H1 (cell line): ENCODE results near the gene CCL4. TPM values are rescaled to one million over a fixed set of nuclear protein-coding genes. Genes with fewer than 3 reads are reported as not detected.

Source experiments
- CTCF ChIA-PET: fragments of 300-600 bp; sonication (Branson Sonifier 250); formaldehyde crosslinking; loops from one replicate; lab custom pipeline; 2021; ENCODE audit not compliant: partially characterized antibody; lab: Charles Lee
- POLR2A ChIA-PET: fragments of 300-600 bp; sonication (Branson Sonifier 250); formaldehyde crosslinking; loops from one replicate; lab custom pipeline; 2021; ENCODE audit warnings: inconsistent platforms; ENCODE audit not compliant: partially characterized antibody; lab: Charles Lee
- DNase-seq, 2 experiments: peaks; one replicate each; pipeline versions ENCODE4 v3.0.0 to v3.0.0-alpha.2; 2010 to 2022; ENCODE audit warnings: low spot score in 2 of 2, low read depth in 1 of 2, mixed read lengths in 1 of 2
- FAIRE-seq: peaks from 2 replicates; lab custom pipeline; 2011; peaks lifted over from hg19 to GRCh38; lab: Jason Lieb, UNC
- H2AFZ ChIP-seq: 2 replicates; pipeline ENCODE4 v1.8.1; 2012; ENCODE audit warnings: low read length, inconsistent platforms
- H2AK5ac ChIP-seq: 2 replicates; pipeline ENCODE4 v1.6.1; 2013; ENCODE audit warnings: low read depth, low read length
- H2BK120ac ChIP-seq: replicated peaks from 2 replicates; pipeline ENCODE3; 2013; ENCODE audit warnings: low read depth, low read length, inconsistent platforms
- H2BK12ac ChIP-seq: 2 replicates; pipeline ENCODE4 v1.6.1; 2013; ENCODE audit warnings: low read depth, low read length
- H2BK15ac ChIP-seq: 2 replicates; pipeline ENCODE4 v1.6.1; 2013; ENCODE audit warnings: low read length
- H2BK20ac ChIP-seq: 2 replicates; pipeline ENCODE4 v1.6.1; 2013; ENCODE audit warnings: low read length
- H2BK5ac ChIP-seq: 2 replicates; pipeline ENCODE4 v1.6.1; 2013; ENCODE audit warnings: low read depth, low read length
- H3K14ac ChIP-seq: 2 replicates; pipeline ENCODE4 v1.6.1; 2013; ENCODE audit warnings: inconsistent platforms; ENCODE audit not compliant: insufficient read length
- H3K18ac ChIP-seq: 2 replicates; pipeline ENCODE4 v1.6.1; 2013; ENCODE audit warnings: low read length; ENCODE audit errors: extremely low read depth
- H3K23ac ChIP-seq: 2 replicates; pipeline ENCODE4 v1.6.1; 2013; ENCODE audit warnings: inconsistent platforms; ENCODE audit not compliant: insufficient read length
- H3K23me2 ChIP-seq: 2 replicates; pipeline ENCODE4 v1.6.1; 2013; ENCODE audit warnings: low read depth, low read length
- H3K27ac ChIP-seq: 2 replicates; pipeline ENCODE4 v1.6.1; 2011; ENCODE audit warnings: low read depth, low read length, inconsistent platforms
- H3K27me3 ChIP-seq, 4 experiments: replicated peaks in 1 of 4; 1 replicate in 1 of 4; 2 replicates in 3 of 4; pipeline versions ENCODE4 v1.6.1 to v1.8.1; 2011 to 2013; ENCODE audit warnings: low read length in 3 of 4, mild to moderate bottlenecking in 3 of 4, inconsistent platforms in 2 of 4, mixed read lengths in 2 of 4, moderate library complexity in 1 of 4; ENCODE audit not compliant: control insufficient read depth in 3 of 4, insufficient read depth in 3 of 4; ENCODE audit errors: extremely low read depth in 1 of 4
- H3K36me3 ChIP-seq, 4 experiments: 2 replicates each; pipeline versions ENCODE4 v1.6.1 to v1.8.1; 2011 to 2013; ENCODE audit warnings: mild to moderate bottlenecking in 4 of 4, low read length in 3 of 4, moderate library complexity in 2 of 4, control low read depth in 1 of 4, inconsistent platforms in 1 of 4; ENCODE audit not compliant: insufficient read depth in 4 of 4, control insufficient read depth in 2 of 4
- H3K4ac ChIP-seq: replicated peaks from 2 replicates; pipeline ENCODE3; 2013; ENCODE audit warnings: low read length, low read depth, mixed read lengths, inconsistent platforms; ENCODE audit not compliant: insufficient read length
- H3K4me1 ChIP-seq, 4 experiments: replicated peaks in 1 of 4; 1 replicate in 1 of 4; 2 replicates in 3 of 4; pipeline versions ENCODE4 v1.6.1 to v1.8.1; 2011 to 2013; ENCODE audit warnings: low read length in 3 of 4, inconsistent platforms in 2 of 4, mixed read lengths in 1 of 4; ENCODE audit not compliant: insufficient read depth in 4 of 4, control insufficient read depth in 3 of 4
- H3K4me2 ChIP-seq, 2 experiments: 2 replicates each; pipeline versions ENCODE4 v1.6.1 to v1.8.1; 2011 to 2013; ENCODE audit warnings: low read depth in 2 of 2, low read length in 2 of 2, control low read depth in 1 of 2, inconsistent platforms in 1 of 2, mild to moderate bottlenecking in 1 of 2; ENCODE audit not compliant: insufficient read depth in 1 of 2
- H3K4me3 ChIP-seq, 4 experiments: fragments of 200-600, 300-600 bp in 1 of 4; sonication (generic), shearing (Covaris generic), sonication (Bioruptor Twin) in 1 of 4; 2 replicates each; pipeline versions ENCODE4 v1.5.1 to v1.8.1; 2011 to 2016; ENCODE audit warnings: low read length in 4 of 4, low read depth in 3 of 4, control low read depth in 2 of 4, inconsistent platforms in 2 of 4, mild to moderate bottlenecking in 2 of 4, mixed read lengths in 1 of 4, moderate library complexity in 1 of 4; ENCODE audit not compliant: insufficient read depth in 2 of 4; ENCODE audit errors: extremely low read depth in 1 of 4
- H3K56ac ChIP-seq: replicated peaks from 2 replicates; pipeline ENCODE3; 2013; ENCODE audit warnings: low read depth, mild to moderate bottlenecking, mixed read lengths, low read length, inconsistent platforms; ENCODE audit not compliant: insufficient read length
- H3K79me1 ChIP-seq: 2 replicates; pipeline ENCODE4 v1.6.1; 2013; ENCODE audit warnings: low read depth, low read length, control low read depth
- H3K79me2 ChIP-seq, 2 experiments: 2 replicates each; pipeline versions ENCODE4 v1.6.1 to v1.8.1; 2012 to 2013; ENCODE audit warnings: low read length in 2 of 2, mild to moderate bottlenecking in 2 of 2, inconsistent platforms in 1 of 2; ENCODE audit not compliant: insufficient read depth in 2 of 2, control insufficient read depth in 1 of 2
- H3K9ac ChIP-seq, 4 experiments: replicated peaks in 1 of 4; 1 replicate in 1 of 4; 2 replicates in 3 of 4; pipeline versions ENCODE4 v1.6.1 to v1.8.1; 2011 to 2013; ENCODE audit warnings: low read depth in 3 of 4, low read length in 3 of 4, control low read depth in 2 of 4, mild to moderate bottlenecking in 2 of 4, moderate library complexity in 2 of 4, inconsistent platforms in 1 of 4; ENCODE audit errors: extremely low read depth in 1 of 4
- H3K9me3 ChIP-seq, 2 experiments: 2 replicates each; pipeline versions ENCODE4 v1.6.1 to v1.8.1; 2012 to 2013; ENCODE audit warnings: mild to moderate bottlenecking in 2 of 2, moderate library complexity in 2 of 2, control low read depth in 1 of 2, inconsistent platforms in 1 of 2, low read depth in 1 of 2, low read length in 1 of 2, mixed read lengths in 1 of 2; ENCODE audit not compliant: insufficient read depth in 2 of 2
- H4K20me1 ChIP-seq, 2 experiments: replicated peaks in 1 of 2; 2 replicates each; pipeline versions ENCODE3 to v1.8.1; 2011 to 2013; ENCODE audit warnings: inconsistent platforms in 2 of 2, low read length in 2 of 2, mild to moderate bottlenecking in 1 of 2; ENCODE audit not compliant: insufficient read depth in 2 of 2, control insufficient read depth in 1 of 2
- H4K5ac ChIP-seq: 2 replicates; pipeline ENCODE4 v1.6.1; 2013; ENCODE audit warnings: low read length, low read depth, mixed read lengths, inconsistent platforms; ENCODE audit not compliant: insufficient read length
- H4K8ac ChIP-seq: 2 replicates; pipeline ENCODE4 v1.8.0; 2013; ENCODE audit warnings: mild to moderate bottlenecking, moderate library complexity, low read length, inconsistent platforms; ENCODE audit not compliant: insufficient read depth; ENCODE audit errors: extremely low read depth
- H4K91ac ChIP-seq: replicated peaks from 2 replicates; pipeline ENCODE3; 2013; ENCODE audit warnings: low read length, mixed read lengths, inconsistent platforms; ENCODE audit not compliant: insufficient read length
- ASH2L ChIP-seq: fragments of 200-600, 300-600 bp; sonication (generic); IDR thresholded peaks from one replicate; pipeline ENCODE4 v1.7.1; 2017; ENCODE audit warnings: low read length
- BCL11A ChIP-seq, 2 experiments: IDR thresholded peaks; one replicate each; pipeline ENCODE4 v1.6.1; 2011; ENCODE audit warnings: low read depth in 2 of 2, low read length in 2 of 2, mild to moderate bottlenecking in 2 of 2
- CHD1 ChIP-seq: IDR thresholded peaks from 2 replicates; pipeline ENCODE4 v1.6.1; 2012; ENCODE audit warnings: low read depth, low read length, improper control_type of control experiment
- EZH2 ChIP-seq: fragments of 200-600 bp; sonication (generic); IDR thresholded peaks from 2 replicates; pipeline ENCODE4 v1.7.1; 2012; ENCODE audit warnings: low read depth, mild to moderate bottlenecking, moderate library complexity, low read length, inconsistent platforms; ENCODE audit not compliant: severe bottlenecking
- GTF2F1 ChIP-seq: IDR thresholded peaks from 2 replicates; pipeline ENCODE4 v1.6.1; 2012; ENCODE audit warnings: low read depth, low read length, improper control_type of control experiment, borderline replicate concordance
- NANOG ChIP-seq: IDR thresholded peaks from 2 replicates; pipeline ENCODE4 v1.6.1; 2011; ENCODE audit warnings: low read length, low read depth, mild to moderate bottlenecking, inconsistent platforms; ENCODE audit not compliant: insufficient read depth, poor library complexity, severe bottlenecking
- SIRT6 ChIP-seq: IDR thresholded peaks from one replicate; pipeline ENCODE4 v1.7.1; 2012; ENCODE audit warnings: low read length, inconsistent platforms
- SIX5 ChIP-seq: IDR thresholded peaks from 2 replicates; pipeline ENCODE4 v1.6.1; 2011; ENCODE audit warnings: mild to moderate bottlenecking, low read depth, low read length
- YY1 ChIP-seq: IDR thresholded peaks from 2 replicates; pipeline ENCODE4 v1.6.1; 2011; ENCODE audit warnings: low read depth, mild to moderate bottlenecking, low read length
- ZNF274 ChIP-seq: IDR thresholded peaks from 2 replicates; pipeline ENCODE4 v1.7.0; 2012; ENCODE audit warnings: low read length, borderline replicate concordance; ENCODE audit errors: extremely low read depth
- WGBS, 2 experiments: shearing (Covaris generic) in 1 of 2; methylation state at CpG; one replicate each; pipeline versions ENCODE4 v1.1.6 to v1.1.7; 2013 to 2015; ENCODE audit warnings: low lambda C conversion rate in 2 of 2, mixed read lengths in 2 of 2, inconsistent platforms in 1 of 2, low coverage in 1 of 2, missing lambda C conversion rate in 1 of 2; ENCODE audit not compliant: insufficient replicate concordance in 2 of 2, insufficient coverage in 1 of 2, insufficient read length in 1 of 2; ENCODE audit errors: extremely low coverage in 1 of 2, missing lambda C conversion rate in 1 of 2; 5-methylcytosine and 5-hydroxymethylcytosine counted together
- polyA plus RNA-seq, 7 experiments: library from polyadenylated mRNA; depleted of rRNA in 3 of 7; stranded (reverse) in 5 of 7; unstranded in 2 of 7; fragments of >200 nt in 5 of 7; fragments of 200-250 nt in 2 of 7; gene quantifications; 1 replicate in 5 of 7; 2 replicates in 1 of 7; 4 replicates in 1 of 7; pipeline versions ENCODE4 v1.2.1 to v1.2.3, GENCODE V29; 2011 to 2013; ENCODE audit warnings: missing spikeins in 2 of 7, mixed read lengths in 2 of 7
- total RNA-seq: library from RNA; stranded (reverse); fragmentation: NEBNext Ultra II Directional; extraction: Animal tissue kit (Norgen Biotek cat#: 25700); gene quantifications from 2 replicates; pipeline ENCODE4 v1.2.1, GENCODE V29; 2021

Gene CCL4
- total and polyA plus RNA-seq, 2 of the 8 experiments (the other 6 are each of a cell fraction or from before 2014, with no cell fraction given), result not detected

GRCh38 chr17:36060816-36061215 lies 42.8 kb upstream of the CCL4 start:
- no peaks in the 10 kb centered on the region for H4K20me1 ChIP-seq
- no peaks in the 10 kb centered on the region for H3K79me2 ChIP-seq
- no peak overlapping the region for H3K23ac ChIP-seq
- ChIA-PET CTCF (no interaction called here), POLR2A (no interaction called here)
- no peak overlapping the region for H4K8ac ChIP-seq
- no peak overlapping the region for H3K4ac ChIP-seq
- H3K14ac ChIP-seq, result no peak overlapping the region
- no peak overlapping the region for H4K91ac ChIP-seq
- no peak overlapping the region for H2BK120ac ChIP-seq
- no peak overlapping the region for H2AK5ac ChIP-seq
- TF ChIP-seq SIRT6 (no peak), ZNF274 (no peak), YY1 (no peak), CHD1 (no peak), EZH2 (no peak), NANOG (no peak), SIX5 (no peak), ASH2L (no peak), GTF2F1 (no peak), BCL11A (IDR thresholded peaks at IDR 0.05; ENCODE audit: low read depth in 2 of 2, low read length in 2 of 2) (no peak)
- H3K56ac ChIP-seq, result no peak overlapping the region
- no peak overlapping the region for H3K4me3 ChIP-seq
- no peak overlapping the region for H2AFZ ChIP-seq
- H3K23me2 ChIP-seq, result no peaks in the 10 kb centered on the region
- H3K36me3 ChIP-seq, result no peaks in the 10 kb centered on the region
- FAIRE-seq (no peak), DNase-seq (no peak)
- H3K4me2 ChIP-seq, result no peak overlapping the region
- WGBS, 2 experiments, result 93% methylated on average over 2 of the region's 2 CpGs; no CpG with 5 or more reads in 1 of the 2 experiments
- H3K4me1 ChIP-seq, result no peaks in the 10 kb centered on the region
- H3K9me3 ChIP-seq, result no peaks in the 10 kb centered on the region
- no peak overlapping the region for H2BK15ac ChIP-seq
- H3K27me3 ChIP-seq, result no peaks in the 10 kb centered on the region; a peak in 1 of 7 replicates
- H2BK12ac ChIP-seq, result no peak overlapping the region
- H3K27ac ChIP-seq, result no peak overlapping the region
- H4K5ac ChIP-seq, result no peak overlapping the region
- no peaks in the 10 kb centered on the region for H3K79me1 ChIP-seq
- H3K9ac ChIP-seq, result no peak overlapping the region
- no peak overlapping the region for H2BK5ac ChIP-seq
- H2BK20ac ChIP-seq, result no peak overlapping the region
- H3K18ac ChIP-seq, result no peak overlapping the region
